D721Med (cell line): ENCODE results near the gene MAMDC4.

Experiments used
- DNase-seq: peaks from one replicate; pipeline ENCODE4 v3.0.0; 2011; ENCODE audit warnings: low spot score; ENCODE audit not compliant: insufficient read length
- FAIRE-seq: peaks from 2 replicates; lab custom pipeline; 2011; peaks lifted over from hg19 to GRCh38; lab: Jason Lieb, UNC
- TF ChIP-seq, protein P1 (sequence below): IDR thresholded peaks from 2 replicates; pipeline ENCODE4 v1.5.1; 2012; ENCODE audit warnings: mild to moderate bottlenecking, control low read depth; ENCODE audit not compliant: insufficient read depth; ENCODE audit errors: missing control alignments

MAMDC4 gene

DNA sequence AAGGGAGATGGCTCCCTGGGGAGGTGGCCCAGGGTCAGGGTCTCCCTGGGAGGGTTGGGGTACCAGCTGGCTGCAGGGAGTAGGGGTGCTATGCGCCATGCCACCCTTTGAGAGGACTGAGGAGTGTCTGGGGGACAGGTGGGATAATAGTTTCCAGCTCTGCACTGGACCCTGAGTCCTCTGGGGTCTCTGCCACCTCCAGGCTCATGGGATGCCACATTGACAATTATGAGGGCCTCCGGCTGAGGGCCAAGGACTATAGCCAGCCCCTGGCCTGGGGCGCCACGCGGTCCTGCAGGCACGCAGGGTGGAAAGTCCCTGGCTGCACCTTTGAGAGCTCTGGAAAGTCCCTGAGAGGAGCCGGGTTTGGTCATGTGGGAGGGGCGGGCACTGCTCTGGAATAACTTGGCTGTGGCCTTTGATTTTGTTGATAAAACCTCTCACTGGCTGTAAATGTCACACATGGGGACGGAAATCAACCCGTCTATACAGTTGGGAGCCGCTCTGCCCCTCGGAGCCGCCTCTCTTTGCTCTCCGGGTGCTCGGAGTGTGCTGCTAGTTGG is 50.2 kb downstream of the MAMDC4 start:
- FAIRE-seq = no peak
- TF ChIP-seq, protein P1, sequence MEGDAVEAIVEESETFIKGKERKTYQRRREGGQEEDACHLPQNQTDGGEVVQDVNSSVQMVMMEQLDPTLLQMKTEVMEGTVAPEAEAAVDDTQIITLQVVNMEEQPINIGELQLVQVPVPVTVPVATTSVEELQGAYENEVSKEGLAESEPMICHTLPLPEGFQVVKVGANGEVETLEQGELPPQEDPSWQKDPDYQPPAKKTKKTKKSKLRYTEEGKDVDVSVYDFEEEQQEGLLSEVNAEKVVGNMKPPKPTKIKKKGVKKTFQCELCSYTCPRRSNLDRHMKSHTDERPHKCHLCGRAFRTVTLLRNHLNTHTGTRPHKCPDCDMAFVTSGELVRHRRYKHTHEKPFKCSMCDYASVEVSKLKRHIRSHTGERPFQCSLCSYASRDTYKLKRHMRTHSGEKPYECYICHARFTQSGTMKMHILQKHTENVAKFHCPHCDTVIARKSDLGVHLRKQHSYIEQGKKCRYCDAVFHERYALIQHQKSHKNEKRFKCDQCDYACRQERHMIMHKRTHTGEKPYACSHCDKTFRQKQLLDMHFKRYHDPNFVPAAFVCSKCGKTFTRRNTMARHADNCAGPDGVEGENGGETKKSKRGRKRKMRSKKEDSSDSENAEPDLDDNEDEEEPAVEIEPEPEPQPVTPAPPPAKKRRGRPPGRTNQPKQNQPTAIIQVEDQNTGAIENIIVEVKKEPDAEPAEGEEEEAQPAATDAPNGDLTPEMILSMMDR = no peak
- DNase-seq = no peak

DNA sequence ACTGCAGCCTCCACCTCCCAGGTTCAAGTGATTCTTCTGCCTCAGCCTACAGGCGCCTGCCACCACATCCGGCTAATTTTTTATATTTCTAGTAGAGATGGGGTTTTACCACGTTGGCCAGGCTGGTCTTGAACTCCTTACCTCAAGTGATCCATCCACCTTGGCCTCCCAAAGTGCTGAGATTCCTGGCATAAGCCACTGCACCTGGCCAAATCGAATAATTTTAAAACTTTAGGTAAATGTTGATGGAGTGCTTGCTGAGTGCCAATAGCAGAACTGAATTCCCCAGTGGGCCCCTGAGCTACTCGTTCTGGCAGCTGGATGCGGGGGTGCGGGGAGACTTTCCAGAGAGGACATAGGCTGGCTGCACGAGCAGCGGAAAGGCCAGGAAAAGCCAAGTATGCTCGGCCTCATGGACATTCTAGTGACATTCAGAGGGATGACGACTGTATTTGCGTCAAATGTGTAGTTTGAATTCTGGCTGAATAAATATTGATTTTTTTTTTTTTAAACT is 51.0 kb downstream of the MAMDC4 start:
- no peak for DNase-seq
- no peak for FAIRE-seq
- TF ChIP-seq, protein P1 = no peak

DNA sequence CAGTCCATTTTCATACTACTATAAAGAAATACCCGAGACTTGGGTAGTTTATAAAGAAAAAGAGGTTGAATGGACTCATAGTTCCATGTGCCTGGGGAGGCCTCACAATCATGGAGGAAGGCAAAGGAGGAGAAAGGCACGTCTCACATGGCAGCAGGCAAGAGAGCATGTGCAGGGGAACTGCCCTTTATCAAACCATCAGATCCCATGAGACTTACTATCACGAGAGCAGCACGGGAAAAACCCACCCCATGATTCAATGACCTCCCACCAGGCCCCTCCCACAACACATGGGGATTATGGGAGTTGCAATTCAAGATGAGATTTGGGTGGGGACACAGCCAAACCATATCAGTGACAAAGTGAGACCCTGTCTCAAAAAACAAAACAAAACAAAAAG is 54.1 kb downstream of the MAMDC4 start:
- DNase-seq = no peak
- no peak for FAIRE-seq
- TF ChIP-seq, protein P1 = no peak

DNA sequence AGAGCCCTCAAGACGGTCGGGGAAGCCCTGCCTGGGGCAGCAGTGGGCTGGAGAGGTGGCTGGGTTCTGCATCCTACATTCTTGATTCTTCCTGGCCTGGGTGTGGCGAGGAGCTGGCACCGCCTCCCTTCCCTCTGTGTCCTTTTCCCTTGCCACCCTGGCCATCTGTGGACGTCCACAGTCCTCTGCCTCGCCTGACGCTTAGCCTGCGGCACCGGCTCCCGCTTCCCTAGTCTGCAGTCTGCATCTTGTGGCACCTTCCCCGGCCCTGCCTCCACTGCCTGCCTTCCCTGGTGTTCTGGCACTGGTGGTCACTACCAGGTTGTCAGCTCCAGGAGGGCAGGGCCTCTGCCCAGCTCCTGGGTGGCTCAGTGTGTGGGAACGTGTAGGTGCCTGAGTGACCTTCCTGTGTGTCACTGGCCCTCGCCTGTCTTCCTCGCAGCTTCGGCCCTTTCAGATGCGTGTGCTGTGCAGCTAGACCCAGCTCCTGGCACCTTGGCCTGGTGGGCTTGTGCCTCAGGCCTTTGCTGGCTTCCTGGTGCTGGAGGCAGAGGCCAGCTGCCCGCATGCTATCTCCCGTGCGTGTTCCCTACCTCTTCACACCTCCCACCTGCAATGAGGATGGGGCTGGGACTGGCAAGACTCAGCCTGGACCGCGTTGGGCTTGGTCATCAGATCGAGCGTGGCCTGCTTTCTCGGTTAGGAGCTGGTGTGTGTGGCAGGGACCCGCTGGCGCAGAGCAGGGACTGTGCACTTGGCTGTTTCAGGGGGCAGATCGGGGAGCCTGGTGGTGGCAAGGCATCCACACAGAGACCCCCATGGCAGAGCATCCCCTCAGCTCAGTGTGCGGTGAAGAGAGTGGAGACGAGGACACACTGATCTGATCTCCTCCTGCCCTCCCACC is 55.1 kb downstream of the MAMDC4 start:
- no peak for DNase-seq
- TF ChIP-seq, protein P1 = no peak
- no peak for FAIRE-seq
